Glutamatergic neuron (in vitro differentiated cells): ENCODE measurements around the gene KLC3. TPM values are rescaled to one million over a fixed set of nuclear protein-coding genes. Genes with fewer than 3 reads are reported as not detected.
"Not testable (repeated sequence)": the region's sequence is repeated elsewhere in the genome, so short reads cannot be mapped to it uniquely, and the experiment has no call there.

ENCODE experiments used
- DNase-seq: peaks from one replicate; pipeline ENCODE4 v3.0.0; 2022
- H3K27ac Mint-ChIP-seq: one replicate; pipeline ENCODE4 v1.8.0; 2020; ENCODE audit warnings: mild to moderate bottlenecking, mixed read lengths, inconsistent platforms; ENCODE audit not compliant: unreplicated experiment
- H3K27me3 Mint-ChIP-seq: one replicate; pipeline ENCODE4 v1.8.0; 2020; ENCODE audit warnings: mild to moderate bottlenecking, moderate library complexity, mixed read lengths, inconsistent platforms; ENCODE audit not compliant: unreplicated experiment
- H3K36me3 Mint-ChIP-seq: one replicate; pipeline ENCODE4 v1.8.0; 2020; ENCODE audit warnings: mild to moderate bottlenecking, mixed read lengths, inconsistent platforms; ENCODE audit not compliant: unreplicated experiment
- H3K4me1 Mint-ChIP-seq: one replicate; pipeline ENCODE4 v1.8.0; 2020; ENCODE audit warnings: mild to moderate bottlenecking, low read depth, mixed read lengths, inconsistent platforms; ENCODE audit not compliant: unreplicated experiment
- H3K4me3 Mint-ChIP-seq: one replicate; pipeline ENCODE4 v1.8.0; 2020; ENCODE audit warnings: mild to moderate bottlenecking, mixed read lengths, inconsistent platforms; ENCODE audit not compliant: unreplicated experiment
- H3K9me3 Mint-ChIP-seq: one replicate; pipeline ENCODE4 v1.8.0; 2020; ENCODE audit warnings: mild to moderate bottlenecking, moderate library complexity, mixed read lengths, inconsistent platforms; ENCODE audit not compliant: unreplicated experiment
- total RNA-seq: library from RNA; stranded (reverse); fragmentation: NEBNext Ultra II Directional; extraction: Animal tissue kit (Norgen Biotek cat#: 25700); gene quantifications from one replicate; pipeline ENCODE4 v1.2.1, GENCODE V29; 2021; ENCODE audit not compliant: unreplicated experiment
- TF ChIP-seq, protein P1 (sequence below): fragments of 200-600 bp; sonication (generic); IDR thresholded peaks from one replicate; pipeline ENCODE4 v1.5.0; 2021; ENCODE audit not compliant: partially characterized antibody, unreplicated experiment

KLC3 gene
- total RNA-seq, 1 donor from 2014 or later = not detected

DNA sequence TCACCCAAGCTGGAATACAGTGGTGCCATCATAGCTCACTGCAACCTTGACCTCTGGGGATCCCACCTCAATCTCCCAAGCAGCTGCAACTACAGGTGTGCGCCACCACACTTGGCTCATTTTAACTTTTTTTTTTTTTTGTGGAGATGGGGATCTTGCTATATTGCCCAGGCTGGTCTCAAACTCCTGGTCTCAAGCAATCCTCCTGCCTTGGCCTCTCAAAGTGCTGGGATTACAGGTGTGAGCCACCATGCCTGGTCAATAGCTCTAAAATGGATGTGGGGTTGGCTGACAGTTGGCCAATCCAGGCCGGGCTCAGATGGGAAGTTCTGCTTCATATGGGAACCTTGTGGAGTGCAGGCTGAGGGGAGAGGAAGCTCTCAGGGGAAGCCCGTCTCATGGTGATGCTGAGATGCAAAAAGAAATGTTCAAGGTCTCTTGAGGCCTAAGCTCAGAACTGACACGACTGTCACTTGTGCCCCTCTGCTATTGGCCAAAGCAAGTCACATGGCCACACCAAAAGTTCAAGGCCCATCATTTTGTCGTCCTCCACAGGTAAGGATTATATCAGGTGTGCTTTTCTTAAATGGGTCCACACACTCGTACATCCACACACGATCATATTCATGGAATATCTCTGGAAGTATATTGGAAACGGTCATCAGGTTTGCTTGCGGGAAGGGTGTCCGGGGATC lies 6.8 kb upstream of the KLC3 start:
- H3K27me3 Mint-ChIP-seq = no peaks in the 10 kb centered on the region

DNA sequence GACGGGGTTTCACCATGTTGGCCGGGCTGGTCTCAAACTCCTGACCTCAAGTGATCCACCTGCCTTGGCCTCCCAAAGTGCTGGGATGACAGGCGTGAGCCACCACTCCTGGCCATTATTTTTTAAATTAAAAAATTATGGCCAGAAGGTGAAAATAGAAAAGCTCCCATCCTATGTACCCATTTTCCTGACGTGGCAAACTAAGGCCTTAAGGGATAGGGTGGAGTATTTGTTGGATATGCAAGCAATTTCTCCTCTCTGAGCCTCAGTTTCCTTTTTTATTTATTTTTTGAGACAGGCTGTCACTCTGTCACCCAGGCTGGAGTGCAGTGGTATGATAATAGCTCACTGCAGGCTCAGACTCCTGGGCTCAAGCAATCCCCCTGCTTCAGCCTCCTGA lies 5.7 kb upstream of the KLC3 start:
- not testable (repeated sequence) for H3K27me3 Mint-ChIP-seq, H3K9me3 Mint-ChIP-seq, H3K4me3 Mint-ChIP-seq, H3K4me1 Mint-ChIP-seq, H3K27ac Mint-ChIP-seq, DNase-seq, H3K36me3 Mint-ChIP-seq

More for the DNA sequence above, 6.8 kb upstream of the KLC3 start:
- no peaks in the 10 kb centered on the region for H3K4me1 Mint-ChIP-seq
- TF ChIP-seq, protein P1, sequence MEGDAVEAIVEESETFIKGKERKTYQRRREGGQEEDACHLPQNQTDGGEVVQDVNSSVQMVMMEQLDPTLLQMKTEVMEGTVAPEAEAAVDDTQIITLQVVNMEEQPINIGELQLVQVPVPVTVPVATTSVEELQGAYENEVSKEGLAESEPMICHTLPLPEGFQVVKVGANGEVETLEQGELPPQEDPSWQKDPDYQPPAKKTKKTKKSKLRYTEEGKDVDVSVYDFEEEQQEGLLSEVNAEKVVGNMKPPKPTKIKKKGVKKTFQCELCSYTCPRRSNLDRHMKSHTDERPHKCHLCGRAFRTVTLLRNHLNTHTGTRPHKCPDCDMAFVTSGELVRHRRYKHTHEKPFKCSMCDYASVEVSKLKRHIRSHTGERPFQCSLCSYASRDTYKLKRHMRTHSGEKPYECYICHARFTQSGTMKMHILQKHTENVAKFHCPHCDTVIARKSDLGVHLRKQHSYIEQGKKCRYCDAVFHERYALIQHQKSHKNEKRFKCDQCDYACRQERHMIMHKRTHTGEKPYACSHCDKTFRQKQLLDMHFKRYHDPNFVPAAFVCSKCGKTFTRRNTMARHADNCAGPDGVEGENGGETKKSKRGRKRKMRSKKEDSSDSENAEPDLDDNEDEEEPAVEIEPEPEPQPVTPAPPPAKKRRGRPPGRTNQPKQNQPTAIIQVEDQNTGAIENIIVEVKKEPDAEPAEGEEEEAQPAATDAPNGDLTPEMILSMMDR = no peak
- no peak for DNase-seq
- no peak overlapping the region for H3K4me3 Mint-ChIP-seq
- no peaks in the 10 kb centered on the region for H3K36me3 Mint-ChIP-seq
- H3K27ac Mint-ChIP-seq = no peak overlapping the region
- no peaks in the 10 kb centered on the region for H3K9me3 Mint-ChIP-seq

DNA sequence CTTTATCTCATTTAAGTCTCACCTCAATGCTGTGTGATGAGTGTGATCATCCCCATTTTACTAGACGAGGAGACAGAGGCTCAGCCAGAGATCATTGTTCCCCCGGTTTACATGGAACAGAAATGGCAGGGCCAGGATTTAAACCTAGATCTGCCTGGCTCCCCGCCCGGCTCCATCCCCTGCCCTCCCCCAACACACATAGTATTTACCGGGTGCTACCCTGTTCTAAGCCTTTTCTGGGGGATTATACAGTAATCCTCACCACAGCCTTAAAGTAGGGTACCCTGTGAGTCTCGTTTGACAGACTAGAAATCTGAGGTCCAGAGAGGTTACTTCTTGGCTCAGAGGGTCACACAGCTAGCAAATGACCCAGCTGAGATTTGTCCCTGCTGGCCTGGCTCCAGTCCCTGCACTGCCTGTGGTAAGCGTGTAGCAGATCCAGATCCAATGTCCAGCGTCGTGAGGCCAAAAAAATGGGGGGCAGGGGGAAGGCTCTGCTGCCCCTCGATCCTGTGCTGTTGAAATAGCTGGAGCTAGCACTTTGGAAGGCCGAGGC lies 3.8 kb upstream of the KLC3 start:
- Mint-ChIP-seq H3K27ac (no peak overlapping the region), H3K4me1 (no peaks in the 10 kb centered on the region), H3K27me3 (peaks cover 3% of the 10 kb centered on the region)

DNA sequence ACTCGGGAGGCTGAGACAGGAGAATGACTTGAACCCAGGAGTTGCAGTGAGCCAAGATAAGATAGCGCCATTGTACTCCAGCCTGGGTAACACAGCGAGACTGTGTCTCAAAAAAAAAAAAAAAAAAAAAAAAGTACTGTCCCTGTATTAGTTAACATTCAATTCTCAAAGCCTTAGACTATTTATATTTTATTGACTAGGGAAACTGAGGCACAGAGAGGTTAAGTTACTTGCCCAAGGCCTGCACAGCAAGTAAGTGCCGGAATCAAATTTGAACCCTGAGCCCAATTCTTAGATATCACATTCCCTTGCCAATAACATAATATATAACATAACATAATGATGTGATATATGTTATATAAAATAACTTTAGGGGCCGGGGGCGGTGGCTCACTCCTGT lies 921 bp upstream of the KLC3 start:
- TF ChIP-seq, protein P1 = no peak
- no peak overlapping the region for H3K4me3 Mint-ChIP-seq
- no peak for DNase-seq
- no peaks in the 10 kb centered on the region for H3K4me1 Mint-ChIP-seq
- H3K27ac Mint-ChIP-seq = no peak overlapping the region
- peaks cover 4% of the 10 kb centered on the region for H3K9me3 Mint-ChIP-seq
- no peaks in the 10 kb centered on the region for H3K36me3 Mint-ChIP-seq
- peaks cover 5% of the 10 kb centered on the region for H3K27me3 Mint-ChIP-seq

More for the DNA sequence above, 3.8 kb upstream of the KLC3 start:
- Mint-ChIP-seq H3K36me3 (no peaks in the 10 kb centered on the region), H3K4me3 (no peak overlapping the region), H3K9me3 (peaks cover 2% of the 10 kb centered on the region)
- DNase-seq = no peak
- TF ChIP-seq, protein P1 = no peak

DNA sequence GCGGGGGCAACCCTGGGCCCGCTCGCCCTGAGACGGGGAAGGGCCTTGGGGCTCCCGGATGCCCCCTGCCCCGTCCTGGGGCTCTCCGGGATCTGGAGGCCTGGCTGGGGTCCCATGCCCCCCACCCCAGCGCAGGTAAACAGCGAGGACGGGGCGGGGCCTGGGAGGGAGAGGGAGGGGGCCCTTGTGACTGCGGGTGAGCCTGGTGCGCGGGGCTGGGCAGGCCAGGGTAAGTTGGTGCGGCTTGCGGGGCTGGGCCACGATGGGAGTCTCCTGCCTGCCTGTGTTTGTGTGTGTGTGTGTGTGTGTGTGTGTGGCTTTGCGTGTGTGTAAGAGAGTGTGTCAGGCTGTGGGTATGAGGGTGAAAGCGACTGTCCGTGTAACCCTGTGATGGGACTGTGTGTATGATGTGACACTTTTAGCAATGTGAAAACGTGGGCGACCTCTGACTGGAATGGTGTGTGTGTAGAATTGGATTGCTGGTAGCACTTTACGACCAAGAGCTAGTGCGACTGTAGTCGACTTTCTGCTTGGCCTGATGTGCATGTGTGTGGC lies 426 bp downstream of the KLC3 start:
- Mint-ChIP-seq H3K27ac (no peak overlapping the region), H3K4me1 (no peaks in the 10 kb centered on the region), H3K27me3 (peaks cover 6% of the 10 kb centered on the region), H3K9me3 (peaks cover 5% of the 10 kb centered on the region), H3K4me3 (no peak overlapping the region), H3K36me3 (no peaks in the 10 kb centered on the region)
- TF ChIP-seq, protein P1 = no peak
- DNase-seq = no peak
